HL-60 (cell line): Measurements from ENCODE around the gene CALN1.

Experiments
- POLR2AphosphoS5 ChIP-seq: IDR thresholded peaks from 2 replicates; pipeline ENCODE4 v1.6.1; 2012; ENCODE audit warnings: low read depth
- TF ChIP-seq, protein P1 (sequence below): IDR thresholded peaks from one replicate; pipeline ENCODE4 v1.5.1; 2011; ENCODE audit warnings: low read length, control low read depth, inconsistent platforms; ENCODE audit not compliant: insufficient read depth

DNA sequence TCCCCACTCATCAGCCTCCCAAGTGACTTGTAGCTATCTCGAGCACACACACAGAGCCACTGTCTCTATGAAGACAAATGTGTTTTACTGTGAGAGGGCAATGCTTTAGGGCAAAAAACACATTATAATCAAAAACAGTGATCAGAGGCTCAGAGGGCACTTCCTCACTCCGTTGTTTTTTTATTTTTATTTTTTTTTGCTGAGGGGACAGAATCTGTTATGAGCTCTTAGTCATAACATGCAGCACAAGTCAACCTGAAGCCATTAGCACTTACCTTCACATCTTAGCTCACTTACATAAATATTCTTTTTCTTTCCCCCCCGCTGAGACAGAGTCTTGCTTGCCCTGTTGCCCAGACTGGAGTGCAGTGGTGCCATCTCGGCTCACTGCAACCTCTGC is 157.7 kb downstream of the CALN1 start:
- TF ChIP-seq, protein P1, sequence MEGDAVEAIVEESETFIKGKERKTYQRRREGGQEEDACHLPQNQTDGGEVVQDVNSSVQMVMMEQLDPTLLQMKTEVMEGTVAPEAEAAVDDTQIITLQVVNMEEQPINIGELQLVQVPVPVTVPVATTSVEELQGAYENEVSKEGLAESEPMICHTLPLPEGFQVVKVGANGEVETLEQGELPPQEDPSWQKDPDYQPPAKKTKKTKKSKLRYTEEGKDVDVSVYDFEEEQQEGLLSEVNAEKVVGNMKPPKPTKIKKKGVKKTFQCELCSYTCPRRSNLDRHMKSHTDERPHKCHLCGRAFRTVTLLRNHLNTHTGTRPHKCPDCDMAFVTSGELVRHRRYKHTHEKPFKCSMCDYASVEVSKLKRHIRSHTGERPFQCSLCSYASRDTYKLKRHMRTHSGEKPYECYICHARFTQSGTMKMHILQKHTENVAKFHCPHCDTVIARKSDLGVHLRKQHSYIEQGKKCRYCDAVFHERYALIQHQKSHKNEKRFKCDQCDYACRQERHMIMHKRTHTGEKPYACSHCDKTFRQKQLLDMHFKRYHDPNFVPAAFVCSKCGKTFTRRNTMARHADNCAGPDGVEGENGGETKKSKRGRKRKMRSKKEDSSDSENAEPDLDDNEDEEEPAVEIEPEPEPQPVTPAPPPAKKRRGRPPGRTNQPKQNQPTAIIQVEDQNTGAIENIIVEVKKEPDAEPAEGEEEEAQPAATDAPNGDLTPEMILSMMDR, result no peak
- TF ChIP-seq POLR2AphosphoS5, result no peak
